HepG2 (cell line): ENCODE data around the gene PPP4R3A. TPM values are rescaled to one million over a fixed set of nuclear protein-coding genes. Genes with fewer than 3 reads are reported as not detected.

Experiments used
- GATAD2A ChIP-seq: IDR thresholded peaks from 2 replicates; pipeline ENCODE4 v1.6.1; 2016
- GPBP1L1 ChIP-seq: sonication (generic); formaldehyde crosslinking; IDR thresholded peaks from 2 replicates; pipeline ENCODE4 v1.5.0; 2020; ENCODE audit warnings: mild to moderate bottlenecking, missing genetic modification reagents
- MEIS1 ChIP-seq: sonication (generic); formaldehyde crosslinking; IDR thresholded peaks from 2 replicates; pipeline ENCODE4 v1.9.0; 2021; ENCODE audit warnings: mild to moderate bottlenecking, missing genetic modification reagents, moderate library complexity, borderline replicate concordance
- MLLT10 ChIP-seq: sonication (generic); formaldehyde crosslinking; IDR thresholded peaks from 2 replicates; pipeline ENCODE4 v1.4.0; 2020; ENCODE audit warnings: missing genetic modification reagents
- NFIB ChIP-seq: sonication (generic); formaldehyde crosslinking; IDR thresholded peaks from 2 replicates; pipeline ENCODE4 v1.9.0; 2021; ENCODE audit warnings: missing genetic modification reagents, mild to moderate bottlenecking, borderline replicate concordance
- NFRKB ChIP-seq: fragments of 450-650 bp; IDR thresholded peaks from 2 replicates; pipeline ENCODE4 v1.6.1; 2017
- POLR2A ChIP-seq, 2 experiments: IDR thresholded peaks; 2 replicates each; pipeline ENCODE4 v1.6.1; 2011; ENCODE audit warnings: low read depth in 2 of 2, low read length in 2 of 2, mild to moderate bottlenecking in 1 of 2, moderate library complexity in 1 of 2; ENCODE audit not compliant: insufficient read depth in 1 of 2
- SMAD1 ChIP-seq: sonication (generic); formaldehyde crosslinking; IDR thresholded peaks from 2 replicates; pipeline ENCODE4 v1.4.0; 2020; ENCODE audit warnings: missing genetic modification reagents, low read depth, mild to moderate bottlenecking, borderline replicate concordance
- ZBTB1 ChIP-seq: sonication (generic); formaldehyde crosslinking; IDR thresholded peaks from 2 replicates; pipeline ENCODE4 v1.4.0; 2020; ENCODE audit warnings: missing genetic modification reagents, borderline replicate concordance
- ZBTB20 ChIP-seq: sonication (generic); formaldehyde crosslinking; IDR thresholded peaks from 2 replicates; pipeline ENCODE4 v1.8.1; 2023; ENCODE audit warnings: missing genetic modification reagents, low read depth, mild to moderate bottlenecking, borderline replicate concordance
- ZBTB43 ChIP-seq: sonication (generic); formaldehyde crosslinking; conservative IDR thresholded peaks from 2 replicates; pipeline ENCODE4 v1.4.0; 2020; ENCODE audit warnings: missing genetic modification reagents
- ZNF136 ChIP-seq: sonication (generic); formaldehyde crosslinking; IDR thresholded peaks from 2 replicates; pipeline ENCODE4 v1.8.1; 2022; ENCODE audit warnings: low read depth, mild to moderate bottlenecking, moderate library complexity, missing genetic modification reagents
- ZNF260 ChIP-seq: sonication (generic); formaldehyde crosslinking; IDR thresholded peaks from 2 replicates; pipeline ENCODE4 v1.4.0; 2020; ENCODE audit warnings: missing genetic modification reagents, low read depth, mild to moderate bottlenecking, borderline replicate concordance
- ZNF282 ChIP-seq: fragments of 450-650 bp; IDR thresholded peaks from 2 replicates; pipeline ENCODE4 v1.6.1; 2018; ENCODE audit not compliant: partially characterized antibody
- ZNF468 ChIP-seq: sonication (generic); formaldehyde crosslinking; IDR thresholded peaks from 2 replicates; pipeline ENCODE4 v1.8.0; 2022; ENCODE audit warnings: mild to moderate bottlenecking, moderate library complexity, missing genetic modification reagents
- ZNF572 ChIP-seq: sonication (generic); formaldehyde crosslinking; IDR thresholded peaks from 2 replicates; pipeline ENCODE4 v1.5.1; 2020; ENCODE audit warnings: mild to moderate bottlenecking, missing genetic modification reagents
- polyA plus RNA-seq, 8 experiments: library from polyadenylated mRNA; depleted of rRNA in 3 of 8; stranded (reverse) in 7 of 8; unstranded in 1 of 8; fragments of >200 nt; fragmentation: Illumina TruSeq in 4 of 8; extraction: Trizol in 4 of 8; gene quantifications; 2 replicates each; pipeline versions ENCODE4 v1.2.1 to v1.2.3, GENCODE V29; 2011 to 2016; ENCODE audit warnings: low read depth in 4 of 8, missing spikeins in 1 of 8, mixed read lengths in 1 of 8; ENCODE audit not compliant: insufficient read depth in 1 of 8
- total RNA-seq, 5 experiments: library from RNA; depleted of rRNA; stranded (reverse); fragments of >200 nt; fragmentation: Illumina TruSeq; extraction: Trizol; gene quantifications; 2 replicates each; pipeline ENCODE4 v1.2.3, GENCODE V29; 2016; ENCODE audit warnings: low read depth in 1 of 5
- TF ChIP-seq, protein P1 (sequence below): sonication (generic); formaldehyde crosslinking; IDR thresholded peaks from 2 replicates; pipeline ENCODE4 v1.4.0; 2020; ENCODE audit warnings: missing genetic modification reagents
- TF ChIP-seq, protein P2 (sequence below): sonication (generic); formaldehyde crosslinking; conservative IDR thresholded peaks from 2 replicates; pipeline ENCODE4 v1.8.0; 2022; ENCODE audit warnings: missing genetic modification reagents
- TF ChIP-seq, protein P3 (sequence below): IDR thresholded peaks from 2 replicates; pipeline ENCODE4 v1.6.1; 2016

Gene PPP4R3A
- total and polyA plus RNA-seq, 2 of the 13 experiments (the other 11 are each of a cell fraction or from before 2014, with no cell fraction given) = 22.5 to 57.4 TPM

DNA sequence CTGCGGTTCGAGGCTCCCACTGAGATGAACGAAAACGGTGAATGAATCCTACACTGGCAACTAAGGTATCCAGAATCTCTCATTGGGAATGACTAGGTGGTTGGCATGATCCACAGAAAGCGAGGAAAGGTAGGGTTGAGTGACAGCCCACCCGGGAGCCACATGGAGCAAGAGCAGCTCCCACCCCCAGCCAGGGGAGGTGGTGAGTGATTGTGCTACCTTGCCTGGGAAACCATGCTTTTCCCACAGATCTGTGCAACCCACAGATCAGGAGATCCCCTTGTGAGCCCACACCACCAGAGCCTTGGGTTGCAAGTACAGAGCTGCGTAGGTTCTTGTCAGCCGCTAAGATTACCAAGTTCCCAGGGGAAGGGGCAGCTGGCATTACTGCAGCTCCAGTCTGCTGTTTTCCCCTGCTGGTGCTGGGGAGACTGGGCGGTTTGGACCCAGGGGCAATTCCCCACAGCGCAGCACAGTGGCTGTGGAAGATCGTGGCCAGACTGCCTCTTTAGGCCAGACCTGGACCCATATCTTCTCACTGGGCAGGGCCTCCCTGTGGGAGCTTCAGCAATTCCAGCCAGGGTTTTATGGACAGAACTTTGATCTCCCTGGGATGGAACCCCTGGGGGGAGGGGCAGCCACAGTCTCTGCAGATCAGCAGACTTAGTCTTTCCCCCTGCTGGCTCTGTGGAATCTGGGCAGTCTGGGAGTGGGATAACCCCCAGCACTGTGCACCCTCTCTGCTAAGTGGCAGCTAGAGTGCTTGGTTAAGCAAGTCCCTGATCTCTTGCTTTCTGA, 44.6 kb upstream of the PPP4R3A start (continued):
- TF ChIP-seq ZNF260 (CRISPR knock-in tag) = no peak
- TF ChIP-seq ZBTB20 (CRISPR knock-in tag) = no peak
- TF ChIP-seq NFIB = no peak
- TF ChIP-seq ZBTB1 (CRISPR knock-in tag) = no peak
- TF ChIP-seq ZBTB43 (CRISPR knock-in tag) = no peak
- TF ChIP-seq SMAD1 = no peak
- TF ChIP-seq ZNF468 (CRISPR knock-in tag) = no peak
- TF ChIP-seq GATAD2A (CRISPR knock-in tag) = peak; percentile 56; the same call in 1 of the 2 replicates
- TF ChIP-seq NFRKB = no peak
- no peak for TF ChIP-seq ZNF136 (CRISPR knock-in tag)
- no peak for TF ChIP-seq ZNF572 (CRISPR knock-in tag)
- no peak for TF ChIP-seq ZNF282
- TF ChIP-seq GPBP1L1 (CRISPR knock-in tag) = no peak
- TF ChIP-seq, protein P1, sequence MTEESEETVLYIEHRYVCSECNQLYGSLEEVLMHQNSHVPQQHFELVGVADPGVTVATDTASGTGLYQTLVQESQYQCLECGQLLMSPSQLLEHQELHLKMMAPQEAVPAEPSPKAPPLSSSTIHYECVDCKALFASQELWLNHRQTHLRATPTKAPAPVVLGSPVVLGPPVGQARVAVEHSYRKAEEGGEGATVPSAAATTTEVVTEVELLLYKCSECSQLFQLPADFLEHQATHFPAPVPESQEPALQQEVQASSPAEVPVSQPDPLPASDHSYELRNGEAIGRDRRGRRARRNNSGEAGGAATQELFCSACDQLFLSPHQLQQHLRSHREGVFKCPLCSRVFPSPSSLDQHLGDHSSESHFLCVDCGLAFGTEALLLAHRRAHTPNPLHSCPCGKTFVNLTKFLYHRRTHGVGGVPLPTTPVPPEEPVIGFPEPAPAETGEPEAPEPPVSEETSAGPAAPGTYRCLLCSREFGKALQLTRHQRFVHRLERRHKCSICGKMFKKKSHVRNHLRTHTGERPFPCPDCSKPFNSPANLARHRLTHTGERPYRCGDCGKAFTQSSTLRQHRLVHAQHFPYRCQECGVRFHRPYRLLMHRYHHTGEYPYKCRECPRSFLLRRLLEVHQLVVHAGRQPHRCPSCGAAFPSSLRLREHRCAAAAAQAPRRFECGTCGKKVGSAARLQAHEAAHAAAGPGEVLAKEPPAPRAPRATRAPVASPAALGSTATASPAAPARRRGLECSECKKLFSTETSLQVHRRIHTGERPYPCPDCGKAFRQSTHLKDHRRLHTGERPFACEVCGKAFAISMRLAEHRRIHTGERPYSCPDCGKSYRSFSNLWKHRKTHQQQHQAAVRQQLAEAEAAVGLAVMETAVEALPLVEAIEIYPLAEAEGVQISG (CRISPR knock-in tag) = 0 out of 2 replicates have a peak, but pooled peaks have one; percentile 31
- no peak for TF ChIP-seq MEIS1 (CRISPR knock-in tag)
- TF ChIP-seq, protein P2, sequence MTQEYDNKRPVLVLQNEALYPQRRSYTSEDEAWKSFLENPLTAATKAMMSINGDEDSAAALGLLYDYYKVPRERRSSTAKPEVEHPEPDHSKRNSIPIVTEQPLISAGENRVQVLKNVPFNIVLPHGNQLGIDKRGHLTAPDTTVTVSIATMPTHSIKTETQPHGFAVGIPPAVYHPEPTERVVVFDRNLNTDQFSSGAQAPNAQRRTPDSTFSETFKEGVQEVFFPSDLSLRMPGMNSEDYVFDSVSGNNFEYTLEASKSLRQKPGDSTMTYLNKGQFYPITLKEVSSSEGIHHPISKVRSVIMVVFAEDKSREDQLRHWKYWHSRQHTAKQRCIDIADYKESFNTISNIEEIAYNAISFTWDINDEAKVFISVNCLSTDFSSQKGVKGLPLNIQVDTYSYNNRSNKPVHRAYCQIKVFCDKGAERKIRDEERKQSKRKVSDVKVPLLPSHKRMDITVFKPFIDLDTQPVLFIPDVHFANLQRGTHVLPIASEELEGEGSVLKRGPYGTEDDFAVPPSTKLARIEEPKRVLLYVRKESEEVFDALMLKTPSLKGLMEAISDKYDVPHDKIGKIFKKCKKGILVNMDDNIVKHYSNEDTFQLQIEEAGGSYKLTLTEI (CRISPR knock-in tag) = no peak
- TF ChIP-seq MLLT10 (CRISPR knock-in tag) = no peak
- TF ChIP-seq, protein P3, sequence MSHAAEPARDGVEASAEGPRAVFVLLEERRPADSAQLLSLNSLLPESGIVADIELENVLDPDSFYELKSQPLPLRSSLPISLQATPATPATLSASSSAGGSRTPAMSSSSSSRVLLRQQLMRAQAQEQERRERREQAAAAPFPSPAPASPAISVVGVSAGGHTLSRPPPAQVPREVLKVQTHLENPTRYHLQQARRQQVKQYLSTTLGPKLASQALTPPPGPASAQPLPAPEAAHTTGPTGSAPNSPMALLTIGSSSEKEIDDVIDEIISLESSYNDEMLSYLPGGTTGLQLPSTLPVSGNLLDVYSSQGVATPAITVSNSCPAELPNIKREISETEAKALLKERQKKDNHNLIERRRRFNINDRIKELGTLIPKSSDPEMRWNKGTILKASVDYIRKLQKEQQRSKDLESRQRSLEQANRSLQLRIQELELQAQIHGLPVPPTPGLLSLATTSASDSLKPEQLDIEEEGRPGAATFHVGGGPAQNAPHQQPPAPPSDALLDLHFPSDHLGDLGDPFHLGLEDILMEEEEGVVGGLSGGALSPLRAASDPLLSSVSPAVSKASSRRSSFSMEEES (CRISPR knock-in tag) = no peak
- peak in 1 of 2 experiments; percentile 48; a peak in 2 of 4 replicates for TF ChIP-seq POLR2A (IDR thresholded peaks at IDR 0.05; ENCODE audit: insufficient read depth in 1 of 2, low read depth in 2 of 2, low read length in 2 of 2)
